Activated T-helper 1 cell treated with anti-CD3 and anti-CD28 coated beads, Interleukin-2, amount 50 U/mL, for 16 hours (primary cell): ENCODE data around the gene PRDM10.
"Not testable (repeated sequence)": the region's sequence is repeated elsewhere in the genome, so short reads cannot be mapped to it uniquely, and the experiment has no call there.

Experiments used
- DNase-seq, 2 donors: peaks; one replicate each; pipeline ENCODE4 v3.0.0-alpha.2; 2020; ENCODE audit warnings: low read depth in 1 of 2, low spot score in 1 of 2

Gene PRDM10

DNA sequence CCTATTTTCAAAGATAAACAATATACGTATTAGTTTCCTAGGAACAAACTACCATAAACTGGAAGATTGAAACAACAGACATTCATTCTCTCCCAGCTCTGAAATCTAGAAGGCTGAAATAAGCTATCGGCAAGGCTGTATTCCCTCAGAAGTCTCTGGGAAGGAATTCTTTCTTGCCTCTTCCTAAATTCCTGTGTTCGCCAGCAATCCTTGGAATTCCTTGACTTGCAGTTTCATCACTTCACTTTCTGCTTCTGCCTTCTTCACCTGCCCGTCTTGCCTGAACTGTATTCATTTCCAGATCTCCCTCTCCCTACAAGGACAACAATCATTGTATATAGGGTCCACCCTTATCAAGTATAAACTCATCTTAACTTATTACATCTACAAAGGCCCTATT lies 17.7 kb upstream of the PRDM10 start:
- no peak for DNase-seq

DNA sequence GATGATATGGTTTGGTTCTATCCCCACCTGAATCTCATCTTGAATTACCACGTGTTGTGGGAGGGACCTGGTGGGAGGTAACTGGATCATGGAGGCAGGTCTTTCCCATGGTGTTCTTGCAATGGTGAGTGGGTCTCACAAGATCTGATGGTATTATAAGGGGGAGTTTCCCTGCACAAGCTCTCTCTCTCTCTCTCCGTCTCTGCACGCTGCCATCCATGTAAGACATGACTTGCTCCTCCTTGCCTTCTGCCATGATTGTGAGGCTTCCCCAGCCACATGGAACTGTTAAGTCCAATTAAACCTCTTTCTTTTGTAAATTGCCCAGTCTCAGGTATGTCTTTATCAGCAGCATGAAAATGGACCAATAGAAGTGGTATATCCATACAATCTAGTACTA lies 13.2 kb upstream of the PRDM10 start:
- not testable (repeated sequence) for DNase-seq

DNA sequence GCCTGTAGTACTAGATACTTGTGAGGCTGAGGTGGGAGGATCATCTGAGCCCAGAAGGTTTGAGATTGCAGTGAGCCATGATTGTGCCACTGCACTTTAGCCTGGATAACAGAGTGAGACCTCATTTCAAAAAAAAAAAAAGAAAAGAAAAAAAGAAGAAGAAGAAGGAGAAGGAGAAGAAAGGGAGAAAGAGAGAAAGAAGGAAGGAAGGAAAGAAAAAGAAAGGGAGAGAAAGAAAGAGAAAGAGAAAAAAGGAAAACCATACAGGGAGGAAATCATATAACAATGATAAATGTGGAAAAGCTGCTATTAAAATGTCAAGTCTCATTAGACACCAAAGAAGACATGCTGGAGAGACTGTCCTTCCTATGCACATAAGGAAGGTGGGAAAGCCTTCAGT lies 5.7 kb upstream of the PRDM10 start:
- DNase-seq, result no peak

DNA sequence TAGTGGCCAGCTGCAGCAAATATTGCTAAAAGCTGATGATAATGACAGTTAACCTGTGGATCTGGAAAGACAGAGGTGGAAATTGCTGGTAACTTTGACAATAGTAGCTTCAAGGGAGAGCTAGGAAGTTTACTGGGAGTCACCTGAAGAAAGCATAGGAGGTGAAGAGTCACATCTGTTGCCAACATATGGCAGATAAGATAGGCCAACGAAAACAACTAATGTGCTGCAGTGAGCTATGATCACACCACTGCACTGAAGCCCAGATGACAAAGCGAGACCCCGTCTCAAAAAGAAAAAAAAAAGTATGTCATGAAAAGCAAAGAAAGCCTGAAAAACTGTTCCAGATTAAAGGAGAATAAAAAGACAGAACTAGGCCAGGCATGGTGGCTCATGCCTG lies 4.3 kb upstream of the PRDM10 start:
- DNase-seq, result no peak

DNA sequence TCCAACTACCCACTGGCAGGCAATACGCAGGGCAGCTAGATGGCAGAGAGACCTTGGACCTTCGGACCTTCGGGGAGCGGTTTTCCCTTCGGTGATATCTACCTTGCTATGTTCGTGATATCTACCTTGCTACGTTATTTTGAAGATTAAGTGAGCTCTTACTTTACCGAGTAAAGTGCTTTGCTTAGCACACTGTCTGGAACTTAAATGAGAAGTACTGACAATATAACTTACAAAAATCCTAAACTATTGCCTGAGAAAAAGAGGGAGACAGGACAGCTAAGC lies 1.0 kb upstream of the PRDM10 start:
- DNase-seq, result no peak

DNA sequence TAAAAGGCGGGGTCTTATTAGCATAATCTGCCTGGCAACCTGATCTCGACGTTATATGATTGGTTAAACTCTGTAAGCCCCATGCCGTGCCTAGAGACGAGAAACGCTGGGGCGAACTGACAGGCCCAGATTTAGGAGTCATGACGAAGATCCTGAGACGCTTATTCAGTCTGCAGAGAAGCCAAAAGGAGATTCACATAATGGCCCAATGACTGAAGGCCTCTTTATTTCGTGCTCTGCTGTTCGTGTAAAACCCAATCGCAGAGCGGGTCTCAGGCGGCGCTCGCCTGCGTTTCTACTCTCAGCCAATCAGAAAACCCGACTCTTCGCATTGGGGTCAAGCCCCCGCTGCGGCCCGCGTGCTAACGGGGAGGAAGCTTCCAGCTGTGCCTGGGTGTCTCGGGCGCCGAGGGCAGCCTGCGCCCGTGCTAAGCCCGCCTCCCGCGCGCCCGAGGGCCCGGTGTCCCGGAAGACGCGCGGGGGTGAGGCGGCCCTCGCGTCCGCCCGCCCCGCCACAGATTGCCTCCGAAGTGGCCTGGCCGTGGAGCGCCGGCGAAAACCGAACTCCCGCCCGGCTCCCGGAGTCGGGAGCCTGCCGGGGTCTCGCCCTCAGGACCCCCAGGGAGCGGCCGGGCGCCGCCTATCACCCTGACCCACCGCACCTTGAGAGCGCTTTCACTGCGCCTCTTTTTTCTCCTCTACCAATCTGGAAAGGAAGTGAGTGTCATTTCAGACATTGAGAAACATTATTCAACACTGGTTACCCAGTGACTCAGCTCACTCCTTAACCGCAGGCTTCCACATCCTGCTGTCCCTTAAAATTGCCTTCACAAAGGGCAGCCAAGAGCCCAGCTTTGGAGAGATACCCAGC lies 446 bp upstream of the PRDM10 start:
- DNase-seq, result peak; percentile 74 to 77

DNA sequence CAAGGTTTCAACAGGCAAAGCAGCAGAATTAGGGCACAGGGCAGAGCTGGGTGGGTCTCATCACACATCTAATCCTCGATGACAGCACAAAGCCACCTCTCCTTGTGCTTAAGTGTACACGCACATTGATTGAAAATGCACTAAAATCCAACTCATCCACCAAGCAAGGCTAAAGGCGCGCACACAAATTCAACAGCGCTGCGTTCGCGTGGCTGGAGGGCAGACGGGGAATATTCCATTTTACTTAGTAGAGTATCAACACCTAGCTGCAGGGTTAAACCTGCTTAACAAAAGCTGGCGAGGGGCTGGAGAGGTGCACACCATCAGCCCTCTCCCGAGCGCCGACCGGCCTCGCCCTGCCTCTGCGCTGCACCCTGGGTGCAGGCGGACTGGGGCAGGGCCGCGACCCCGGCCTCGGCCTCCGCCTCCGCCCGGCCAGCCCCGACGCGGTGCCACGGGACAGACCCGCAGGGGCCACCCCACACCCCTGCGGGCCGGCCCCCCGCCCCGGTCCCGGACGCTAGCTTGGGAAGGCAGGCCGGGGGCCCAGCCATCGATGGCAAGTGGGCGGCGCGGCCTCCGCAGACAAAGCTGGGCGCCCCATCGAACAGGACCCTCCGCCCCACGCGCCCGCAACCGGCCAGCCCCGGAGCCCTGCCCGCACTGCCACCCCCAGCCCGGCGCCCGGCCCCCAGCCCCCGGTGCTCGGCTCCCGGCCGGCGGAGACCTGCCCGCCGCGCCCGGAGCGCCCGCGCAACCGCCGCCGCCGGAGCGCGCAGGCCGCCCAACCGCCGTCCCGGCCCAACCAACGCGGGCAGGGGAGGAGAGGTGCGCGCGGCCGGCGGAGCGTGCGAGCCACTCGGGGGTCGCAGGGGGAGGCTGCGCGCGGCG lies 929 bp downstream of the PRDM10 start:
- peak in 1 of 2 donors; percentile 10 for DNase-seq

DNA sequence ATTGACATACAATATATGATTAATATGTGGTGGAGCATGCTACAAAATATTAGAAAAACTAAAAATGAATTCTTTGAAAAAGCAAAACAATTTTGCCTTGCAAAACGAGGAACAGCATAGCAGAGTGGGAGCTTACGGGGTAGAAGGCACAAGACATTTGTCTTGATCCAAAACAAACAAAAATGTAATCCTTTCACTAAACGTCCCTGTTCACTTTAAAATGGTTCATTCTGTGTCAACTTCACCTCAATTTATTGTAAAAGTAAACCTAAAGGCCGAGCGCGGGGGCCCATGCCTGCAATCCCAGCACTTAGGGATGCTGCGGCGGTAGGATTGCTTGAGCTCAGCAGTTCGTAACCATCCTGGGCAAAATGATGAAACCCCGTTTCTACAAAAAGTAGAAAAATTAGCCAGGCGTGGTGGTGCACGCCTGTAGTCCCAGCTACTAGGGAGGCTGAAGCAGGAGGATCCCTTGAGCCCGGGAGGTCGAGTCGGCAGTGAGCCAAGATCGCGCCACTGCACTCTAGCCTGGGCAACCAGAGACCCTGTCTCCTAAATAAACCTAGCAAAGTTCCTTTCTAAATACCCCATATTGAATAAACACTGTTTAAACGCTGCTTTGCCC lies 2.0 kb downstream of the PRDM10 start:
- DNase-seq, result no peak

DNA sequence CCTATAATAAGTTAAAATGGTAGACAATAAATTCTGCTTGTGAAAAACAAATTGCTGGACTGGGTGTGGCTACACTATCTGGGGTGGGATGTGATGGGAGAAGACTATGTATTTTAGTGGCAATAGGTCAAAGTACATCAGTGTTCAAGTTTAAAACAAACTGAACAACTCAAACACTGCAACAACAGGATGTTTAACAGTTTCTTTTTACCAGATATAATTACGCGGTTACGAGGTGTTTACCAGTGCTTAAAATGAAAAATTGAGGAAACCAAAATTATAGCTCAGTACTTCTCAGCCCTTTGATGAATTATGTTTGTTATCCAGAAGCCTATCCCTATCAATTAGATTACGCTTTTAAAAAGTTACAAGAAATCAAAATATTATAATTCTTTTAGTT lies 3.2 kb downstream of the PRDM10 start:
- no peak for DNase-seq

DNA sequence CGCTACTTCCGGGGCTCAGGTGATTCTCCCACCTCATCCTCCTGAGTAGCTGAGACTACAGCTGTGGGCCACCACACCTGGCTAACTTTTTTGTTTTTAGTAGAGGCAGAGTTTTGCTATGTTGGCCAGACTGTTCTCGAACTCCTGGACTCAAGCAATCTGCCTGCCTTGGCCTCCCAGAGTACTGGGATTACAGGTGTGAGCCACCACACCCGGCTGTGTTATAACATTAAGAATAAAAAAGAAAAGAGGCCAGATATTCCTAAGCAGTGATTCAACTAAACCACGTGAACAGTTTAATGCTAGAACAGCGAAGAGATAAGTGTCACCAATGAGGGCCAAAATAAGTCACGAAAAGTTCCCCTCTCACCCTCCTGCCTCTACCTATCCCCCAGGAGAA lies 3.7 kb downstream of the PRDM10 start:
- no peak for DNase-seq

DNA sequence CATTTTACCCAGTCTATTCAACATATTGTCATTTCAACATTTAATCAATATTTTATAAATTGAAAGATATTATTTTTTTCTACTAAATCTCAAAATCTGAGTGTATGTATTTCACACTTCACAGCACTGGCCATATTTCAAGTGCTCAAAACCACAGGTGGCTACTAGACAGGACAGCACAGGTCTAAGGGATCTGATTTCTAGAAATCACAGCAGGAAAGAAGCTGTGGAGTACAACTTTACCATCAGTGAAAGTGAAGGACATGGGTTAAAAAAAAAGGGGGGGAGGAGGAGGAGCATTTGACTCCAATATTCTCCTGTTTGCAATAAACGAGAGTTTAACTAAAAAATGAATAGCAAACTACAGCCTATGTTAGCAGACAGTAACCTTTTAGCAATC lies 4.5 kb downstream of the PRDM10 start:
- DNase-seq, result no peak

DNA sequence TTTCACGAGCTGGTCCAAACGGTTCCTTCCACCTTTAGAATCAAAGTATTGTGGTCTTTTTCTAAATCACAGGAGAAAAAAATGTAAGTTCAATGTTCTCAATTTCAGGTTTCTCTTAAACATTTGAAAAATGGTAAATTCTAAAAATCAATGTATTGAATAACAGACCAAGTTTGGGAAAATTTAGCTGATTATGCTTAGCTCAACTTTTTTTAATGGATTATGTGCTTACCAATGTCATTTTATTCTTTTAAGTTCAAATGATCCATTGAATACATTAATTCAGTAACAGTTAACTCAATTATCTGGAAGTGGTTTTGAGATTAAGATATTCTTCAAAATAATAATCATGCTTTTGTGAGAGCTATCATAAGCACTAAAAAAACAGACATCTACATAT lies 5.1 kb downstream of the PRDM10 start:
- DNase-seq, result no peak

DNA sequence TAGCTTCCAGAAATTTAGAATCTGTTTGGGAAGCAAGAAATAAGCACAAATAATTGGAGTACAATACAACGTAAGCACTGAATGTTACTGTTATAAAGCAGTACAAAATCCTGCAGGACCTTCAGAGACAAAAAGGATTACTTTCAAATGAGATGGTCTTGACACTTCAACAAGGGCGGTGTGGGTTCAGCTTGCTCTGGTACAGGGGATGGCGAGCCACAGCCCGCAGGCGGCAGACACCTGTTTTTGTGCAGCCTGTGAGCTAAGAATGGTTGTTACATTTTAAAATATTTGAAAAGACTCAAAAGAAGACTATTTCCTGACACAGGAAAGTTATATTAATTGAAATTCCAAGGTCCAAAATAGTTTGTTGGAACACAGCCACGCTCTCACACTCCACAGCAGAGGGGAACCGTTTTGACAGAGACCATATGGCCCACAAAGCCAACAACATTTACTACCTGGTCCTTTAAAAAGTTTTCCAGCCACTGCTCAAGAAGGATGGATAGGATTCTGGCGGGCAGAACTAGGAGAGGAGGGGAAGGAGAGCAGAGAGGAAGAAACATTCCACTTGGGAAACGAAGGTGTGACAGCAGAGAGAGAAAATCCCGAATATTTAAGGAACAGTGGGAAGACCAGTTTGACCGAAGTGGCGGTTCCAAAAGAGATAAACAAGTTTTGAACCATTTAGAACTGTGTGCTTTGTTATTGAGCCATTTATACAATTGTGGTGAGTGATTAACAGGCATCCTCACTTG lies 6.3 kb downstream of the PRDM10 start:
- no peak for DNase-seq

DNA sequence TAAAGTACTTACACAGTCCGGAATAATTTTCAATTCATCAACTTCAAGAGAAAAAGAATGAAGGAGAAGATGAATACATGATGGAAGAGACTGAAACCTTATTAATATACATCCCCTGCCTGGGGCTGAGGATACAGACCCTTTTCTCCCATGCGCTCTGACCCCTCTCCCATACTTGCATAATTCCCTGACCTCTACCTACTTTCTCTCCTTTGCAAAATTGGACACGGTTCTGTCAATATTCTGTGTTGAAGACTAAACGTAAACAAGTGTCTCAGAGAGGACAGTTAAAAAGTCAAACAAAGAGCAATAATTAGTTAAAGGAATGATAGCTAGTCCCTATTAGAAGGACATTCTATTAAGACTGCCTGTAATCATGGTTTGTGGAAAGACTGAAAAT lies 7.5 kb downstream of the PRDM10 start:
- no peak for DNase-seq

DNA sequence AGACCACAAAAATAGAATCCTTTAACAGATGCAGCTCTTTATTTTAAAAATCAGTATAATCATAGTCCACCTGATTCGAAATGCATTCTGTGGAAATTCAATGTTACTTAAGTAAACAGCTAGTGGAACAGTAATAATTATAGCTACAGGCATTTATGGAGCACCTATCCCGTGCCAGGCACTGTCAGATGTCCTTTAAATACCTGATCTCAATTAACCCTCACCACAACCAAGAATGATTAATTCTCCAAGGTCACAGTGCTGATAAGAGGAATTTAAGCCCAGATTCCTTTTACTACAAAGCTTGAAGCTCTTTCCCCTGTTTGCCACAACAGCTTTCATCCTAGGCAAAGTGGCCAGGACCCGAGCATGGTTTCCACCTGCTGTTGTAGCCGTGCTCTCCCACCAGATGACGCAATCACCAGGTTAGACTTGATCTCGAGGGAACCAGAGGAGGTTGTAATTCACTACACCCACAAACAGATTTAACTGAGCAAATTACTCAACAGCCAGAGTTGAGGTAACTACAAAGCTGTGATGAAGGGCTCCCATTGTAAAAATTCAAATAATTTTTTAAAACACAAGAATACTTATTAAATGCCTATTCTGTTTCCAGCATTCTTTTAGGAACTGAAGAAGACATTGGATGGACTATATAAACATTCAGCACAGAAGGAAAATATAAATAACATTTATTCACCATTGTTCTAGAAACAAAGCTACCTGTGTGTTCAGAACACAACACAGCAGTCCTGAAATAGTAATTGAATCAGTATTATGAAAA lies 10.3 kb downstream of the PRDM10 start:
- no peak for DNase-seq

DNA sequence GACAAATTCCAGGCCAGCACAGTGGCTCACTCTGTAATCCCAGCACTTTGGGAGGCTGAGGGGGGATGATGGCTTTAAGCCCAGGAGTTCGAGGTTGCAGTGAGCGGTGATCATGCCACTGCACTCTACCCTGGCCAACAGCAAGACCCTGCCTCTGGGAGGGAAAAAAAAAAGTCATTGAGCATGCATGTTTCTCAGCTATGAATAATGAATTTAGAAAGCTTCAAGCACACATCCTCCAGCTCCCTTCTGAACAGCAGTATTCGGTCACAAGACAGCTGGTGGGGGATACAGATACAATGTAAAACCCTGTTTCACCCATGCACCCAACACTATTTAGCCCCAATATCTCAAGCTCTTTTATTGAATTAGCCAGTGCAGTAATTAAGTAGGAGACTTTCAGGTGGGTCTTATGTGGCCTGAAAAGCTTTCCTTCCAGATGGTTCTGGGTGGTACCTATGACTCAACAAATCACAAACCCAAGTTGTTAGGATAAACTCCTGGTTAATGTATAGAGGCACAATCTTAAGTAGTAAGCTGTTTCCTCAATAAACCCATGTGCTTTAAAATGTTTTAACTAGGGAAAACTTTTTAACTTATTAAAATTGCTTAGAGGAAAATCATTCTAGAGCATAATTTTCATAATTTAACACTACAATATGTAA lies 13.4 kb downstream of the PRDM10 start:
- no peak for DNase-seq

DNA sequence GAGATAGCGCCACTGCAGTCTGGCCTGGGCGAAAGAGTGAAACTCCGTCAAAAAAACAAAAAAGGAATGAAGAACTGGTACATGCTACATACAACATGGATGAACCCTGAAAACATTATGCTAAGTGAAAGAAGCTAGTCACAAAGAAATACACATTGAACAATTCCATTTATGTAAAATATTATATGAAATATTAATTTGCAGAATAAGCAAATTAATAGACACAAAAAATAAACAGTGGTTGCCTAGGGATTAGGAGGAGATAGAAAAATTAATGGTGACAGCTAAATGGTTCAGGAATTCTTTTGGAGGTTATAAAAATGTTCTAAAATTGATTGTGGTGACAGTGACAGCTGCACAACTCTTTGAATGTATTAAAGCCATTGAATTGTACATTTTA lies 14.7 kb downstream of the PRDM10 start:
- no peak for DNase-seq

DNA sequence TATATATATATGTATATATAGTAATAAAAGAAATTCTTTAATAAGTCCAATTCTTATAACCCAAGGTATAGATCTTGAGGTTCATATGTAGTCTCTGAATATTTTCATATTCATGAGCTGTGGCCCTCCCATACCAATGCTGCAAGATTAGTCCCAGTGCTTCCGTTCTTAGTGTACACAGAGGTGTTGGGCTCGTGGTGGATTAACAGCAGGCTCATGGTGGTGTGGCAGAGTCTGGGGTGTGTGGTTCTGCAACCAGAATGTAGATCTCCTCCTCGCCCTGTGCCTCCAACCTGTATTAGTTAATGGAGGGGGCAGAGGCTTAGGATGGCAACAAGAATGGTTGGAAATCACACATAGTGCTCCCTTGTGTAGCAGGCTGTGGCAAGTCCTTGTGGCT lies 16.8 kb downstream of the PRDM10 start:
- no peak for DNase-seq

DNA sequence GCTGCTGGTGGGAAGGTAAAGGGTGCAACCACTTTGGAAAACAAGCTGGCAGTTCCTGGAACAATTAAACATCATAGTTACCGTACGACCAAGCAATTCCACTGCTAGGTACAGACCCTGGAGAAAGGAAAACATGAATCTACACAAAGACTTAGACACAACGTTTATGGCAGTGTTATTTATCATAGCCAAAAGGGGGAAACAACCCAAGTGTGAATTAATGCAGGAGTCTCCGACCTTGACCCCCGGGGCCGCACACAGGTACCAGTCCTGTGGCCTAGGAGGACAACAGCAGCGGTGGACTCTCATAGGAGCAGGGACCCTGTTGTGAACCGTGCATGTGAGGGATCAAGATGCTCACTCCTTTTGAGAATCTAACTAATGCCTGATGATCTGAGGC lies 22.5 kb downstream of the PRDM10 start:
- DNase-seq, result no peak

DNA sequence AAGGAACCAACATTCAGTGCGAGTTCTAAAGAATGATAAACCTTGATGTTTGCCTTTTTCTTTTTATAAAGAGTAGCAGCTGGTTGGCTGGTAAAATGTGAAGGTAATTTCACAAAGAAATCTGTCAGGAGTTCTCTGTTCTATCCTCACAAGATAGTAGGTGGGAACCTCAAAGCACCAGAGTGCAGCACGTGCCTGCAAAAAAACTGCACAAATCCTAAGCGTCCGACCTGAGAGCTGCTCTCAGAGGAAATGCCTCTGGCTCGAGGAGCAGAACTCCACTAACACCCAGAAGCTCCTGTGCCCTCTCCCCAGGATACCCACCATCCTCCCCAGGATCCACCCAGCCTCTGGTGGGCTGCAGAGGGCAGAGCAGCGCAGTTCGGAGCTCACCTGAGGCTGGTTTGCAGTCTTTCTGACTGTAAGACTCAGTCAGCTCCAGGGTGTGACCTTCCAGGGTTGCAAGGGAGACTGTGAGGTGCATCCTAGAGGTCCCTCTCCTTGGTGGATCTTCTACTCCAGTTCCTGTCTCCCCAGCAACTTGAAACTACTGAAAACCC lies 23.5 kb downstream of the PRDM10 start:
- no peak for DNase-seq
